Measurements from ENCODE around the gene COPB1. TPM values are rescaled to one million over a fixed set of nuclear protein-coding genes. Genes with fewer than 3 reads are reported as not detected.

COPB1 gene
- polyA plus RNA-seq, 1 donor (not counting 4 experiments of a cell fraction or from before 2014, with no cell fraction given), result 169 TPM

DNA sequence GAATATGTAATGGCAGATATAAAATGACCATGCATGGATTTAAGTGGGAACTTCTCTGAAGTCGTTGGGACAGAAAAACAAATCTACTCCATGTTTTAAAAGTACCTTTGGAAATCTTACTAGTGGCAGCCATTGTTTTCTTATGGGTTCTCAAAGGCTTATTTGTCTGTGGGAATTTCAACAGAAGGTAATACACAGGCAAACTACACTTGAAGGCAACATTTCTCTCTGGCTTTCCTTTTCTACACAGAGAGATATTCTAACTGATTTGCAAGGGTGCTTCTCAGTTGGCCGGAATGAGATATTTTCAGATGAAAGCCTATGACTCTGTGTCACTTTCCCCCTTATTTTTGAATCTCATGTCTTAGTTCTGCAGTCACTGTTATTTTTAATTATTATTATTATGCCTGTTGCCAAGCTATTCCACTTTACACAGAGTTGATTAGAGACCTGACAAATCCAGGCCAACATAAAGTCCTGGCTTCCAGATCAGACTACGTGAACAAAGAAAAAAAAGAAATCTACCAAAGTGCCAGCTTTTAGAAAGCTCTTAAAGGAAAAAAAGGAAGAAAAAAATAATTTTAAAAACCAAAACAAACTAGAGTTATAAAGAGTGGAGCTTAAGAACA, 39.4 kb upstream of the COPB1 start:
- Histone ChIP-seq H3K9ac (ENCODE audit: control insufficient read depth, extremely low read depth, insufficient read depth, low read length) (no peak overlapping the region), H3K4me1 (ENCODE audit: control insufficient read depth, extremely low read depth, insufficient read depth, low read length) (no peaks in the 10 kb centered on the region), H3K27ac (ENCODE audit: control insufficient read depth, insufficient read depth, low read length) (no peak overlapping the region), H3K36me3 (ENCODE audit: control insufficient read depth in 2 of 2, extremely low read depth in 1 of 2, insufficient read depth in 2 of 2, low read length in 2 of 2) (no peaks in the 10 kb centered on the region), H3K27me3 (ENCODE audit: control insufficient read depth, extremely low read depth, insufficient read depth, low read length) (no peaks in the 10 kb centered on the region), H3K79me2 (ENCODE audit: control insufficient read depth, insufficient read depth, low read length) (no peaks in the 10 kb centered on the region), H2AFZ (ENCODE audit: control insufficient read depth, low read length) (no peak overlapping the region), H3K4me3 (ENCODE audit: control insufficient read depth in 2 of 3, extremely low read depth in 1 of 3, insufficient read depth in 2 of 3, low read depth in 1 of 3, low read length in 3 of 3) (no peak overlapping the region), H3K4me2 (ENCODE audit: control insufficient read depth, extremely low read depth, insufficient read depth, low read depth, low read length) (no peak overlapping the region), H3K9me3 (ENCODE audit: control insufficient read depth, low read depth, low read length) (no peaks in the 10 kb centered on the region), H4K20me1 (ENCODE audit: control insufficient read depth, extremely low read depth, insufficient read depth, low read length) (no peaks in the 10 kb centered on the region), H3K9me1 (ENCODE audit: control insufficient read depth, extremely low read depth, insufficient read depth, low read length) (no peaks in the 10 kb centered on the region)
- DNase-seq (ENCODE audit: low read depth, low spot score) (no peak), FAIRE-seq (no peak)
- TF ChIP-seq EZH2 (IDR thresholded peaks at IDR 0.05; ENCODE audit: low read length), result no peak
- no peak for TF ChIP-seq CTCF (optimal IDR thresholded peaks at IDR 0.05 in 1 of 3, IDR thresholded peaks at IDR 0.05 in 1 of 3, conservative IDR thresholded peaks at IDR 0.05 in 1 of 3; ENCODE audit: extremely low read depth in 1 of 3, insufficient read depth in 2 of 3, low read length in 3 of 3)
- dilution Hi-C loops (cut with MboI; ENCODE audit: extremely low pct_ligation_motif_present, low sequenced_read_pairs), result no loop called here

DNA sequence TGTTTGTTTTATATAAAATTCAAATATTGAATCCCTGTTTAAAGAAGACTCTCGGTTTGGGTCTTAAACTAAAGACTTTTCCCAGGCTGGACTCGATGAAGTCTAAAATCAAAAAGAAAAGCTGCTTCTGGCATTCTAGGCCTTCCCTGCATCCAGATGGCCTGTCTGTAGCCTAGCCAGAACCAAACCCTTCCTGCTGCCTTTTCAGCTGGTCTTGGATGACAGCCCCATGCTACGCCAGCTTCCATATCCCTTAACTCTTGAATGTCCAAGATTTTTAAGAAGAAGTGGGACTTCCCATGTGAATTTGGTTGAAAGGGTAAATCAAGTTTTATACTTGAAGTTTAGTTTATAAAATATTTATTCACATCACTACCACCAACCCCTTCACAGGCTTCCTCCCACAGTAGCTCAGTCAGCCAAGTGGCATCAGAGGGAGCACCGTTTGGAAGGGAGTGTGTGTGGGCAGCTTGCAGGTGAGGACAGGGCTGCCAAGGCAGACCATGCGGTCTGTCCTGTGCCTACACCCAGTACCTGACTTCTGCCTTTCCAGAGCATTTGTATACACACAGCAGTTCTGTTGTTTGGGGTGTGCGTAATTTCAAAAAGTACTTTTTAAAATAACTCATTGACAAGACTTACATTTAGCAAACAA, 38.8 kb upstream of the COPB1 start:
- no peak for DNase-seq (ENCODE audit: low read depth, low spot score)
- dilution Hi-C loops (cut with MboI; ENCODE audit: extremely low pct_ligation_motif_present, low sequenced_read_pairs), result no loop called here
- no peak overlapping the region for H3K9ac ChIP-seq (ENCODE audit: control insufficient read depth, extremely low read depth, insufficient read depth, low read length)

More for the DNA sequence above, 38.8 kb upstream of the COPB1 start:
- no peaks in the 10 kb centered on the region for H3K79me2 ChIP-seq (ENCODE audit: control insufficient read depth, insufficient read depth, low read length)
- TF ChIP-seq CTCF (optimal IDR thresholded peaks at IDR 0.05 in 1 of 3, IDR thresholded peaks at IDR 0.05 in 1 of 3, conservative IDR thresholded peaks at IDR 0.05 in 1 of 3; ENCODE audit: extremely low read depth in 1 of 3, insufficient read depth in 2 of 3, low read length in 3 of 3) (no peak), EZH2 (IDR thresholded peaks at IDR 0.05; ENCODE audit: low read length) (no peak)
- no peaks in the 10 kb centered on the region for H3K9me1 ChIP-seq (ENCODE audit: control insufficient read depth, extremely low read depth, insufficient read depth, low read length)
- H4K20me1 ChIP-seq (ENCODE audit: control insufficient read depth, extremely low read depth, insufficient read depth, low read length), result no peaks in the 10 kb centered on the region
- no peaks in the 10 kb centered on the region for H3K4me1 ChIP-seq (ENCODE audit: control insufficient read depth, extremely low read depth, insufficient read depth, low read length)
- no peak overlapping the region for H3K4me3 ChIP-seq (ENCODE audit: control insufficient read depth in 2 of 3, extremely low read depth in 1 of 3, insufficient read depth in 2 of 3, low read depth in 1 of 3, low read length in 3 of 3)
- no peaks in the 10 kb centered on the region for H3K36me3 ChIP-seq (ENCODE audit: control insufficient read depth in 2 of 2, extremely low read depth in 1 of 2, insufficient read depth in 2 of 2, low read length in 2 of 2)
- FAIRE-seq, result no peak
- no peaks in the 10 kb centered on the region for H3K27me3 ChIP-seq (ENCODE audit: control insufficient read depth, extremely low read depth, insufficient read depth, low read length)
- no peak overlapping the region for H3K4me2 ChIP-seq (ENCODE audit: control insufficient read depth, extremely low read depth, insufficient read depth, low read depth, low read length)
- H3K9me3 ChIP-seq (ENCODE audit: control insufficient read depth, low read depth, low read length), result no peaks in the 10 kb centered on the region
- no peak overlapping the region for H3K27ac ChIP-seq (ENCODE audit: control insufficient read depth, insufficient read depth, low read length)
- H2AFZ ChIP-seq (ENCODE audit: control insufficient read depth, low read length), result no peak overlapping the region

All from keratinocyte (primary cell).